Liver (tissue), 9 donors: ENCODE results near the gene ZC3H18. TPM values are rescaled to one million over a fixed set of nuclear protein-coding genes. Genes with fewer than 3 reads are reported as not detected.

Experiments used
- DNase-seq: peaks from one replicate; pipeline ENCODE4 v3.0.0-alpha.2; 2017; ENCODE audit warnings: low spot score
- H3K27ac ChIP-seq, 2 donors: one replicate each; pipeline ENCODE4 v1.7.0; 2013; ENCODE audit warnings: inconsistent platforms in 2 of 2, low read length in 2 of 2, control low read depth in 1 of 2, low read depth in 1 of 2, mild to moderate bottlenecking in 1 of 2
- H3K27me3 ChIP-seq, 4 donors: one replicate each; pipeline versions ENCODE4 v1.6.1 to v1.7.0; 2013; ENCODE audit warnings: low read length in 3 of 4, inconsistent platforms in 1 of 4, mild to moderate bottlenecking in 1 of 4, moderate library complexity in 1 of 4; ENCODE audit not compliant: control insufficient read depth in 4 of 4, insufficient read depth in 4 of 4
- H3K36me3 ChIP-seq, 4 donors: one replicate each; pipeline versions ENCODE4 v1.6.1 to v1.7.0; 2013; ENCODE audit warnings: low read length in 3 of 4, mild to moderate bottlenecking in 3 of 4, low read depth in 1 of 4, moderate library complexity in 1 of 4; ENCODE audit not compliant: control insufficient read depth in 4 of 4, insufficient read depth in 3 of 4
- H3K4me1 ChIP-seq, 4 donors: one replicate each; pipeline versions ENCODE4 v1.6.1 to v1.7.0; 2013; ENCODE audit warnings: low read length in 3 of 4, mild to moderate bottlenecking in 3 of 4, moderate library complexity in 1 of 4; ENCODE audit not compliant: control insufficient read depth in 4 of 4, insufficient read depth in 4 of 4
- H3K4me3 ChIP-seq, 3 donors: one replicate each; pipeline versions ENCODE4 v1.6.1 to v1.7.0; 2013; ENCODE audit warnings: low read length in 3 of 3, control low read depth in 1 of 3, low read depth in 1 of 3, mild to moderate bottlenecking in 1 of 3
- H3K9ac ChIP-seq, 2 donors: one replicate each; pipeline ENCODE4 v1.7.0; 2013; ENCODE audit warnings: low read length in 2 of 2, mild to moderate bottlenecking in 2 of 2, moderate library complexity in 2 of 2, control low read depth in 1 of 2, low read depth in 1 of 2
- H3K9me3 ChIP-seq, 4 donors: one replicate each; pipeline versions ENCODE4 v1.6.1 to v1.7.0; 2013; ENCODE audit warnings: low read length in 3 of 4; ENCODE audit not compliant: control insufficient read depth in 4 of 4
- EGR1 ChIP-seq, 2 donors: IDR thresholded peaks; 2 replicates each; pipeline ENCODE4 v1.6.1; 2016 to 2018; ENCODE audit warnings: antibody characterized with exemption in 2 of 2, low read depth in 2 of 2
- FOXA2 ChIP-seq: IDR thresholded peaks from 2 replicates; pipeline ENCODE4 v1.6.1; 2016; ENCODE audit warnings: antibody characterized with exemption
- GABPA ChIP-seq, 2 donors: IDR thresholded peaks in 1 of 2; conservative IDR thresholded peaks in 1 of 2; 2 replicates each; pipeline ENCODE4 v1.6.1; 2016; ENCODE audit warnings: antibody characterized with exemption in 2 of 2, mild to moderate bottlenecking in 1 of 2, moderate library complexity in 1 of 2
- HNF4A ChIP-seq, 2 donors: conservative IDR thresholded peaks; 2 replicates each; pipeline ENCODE4 v1.6.1; 2016; ENCODE audit warnings: antibody characterized with exemption in 2 of 2, mild to moderate bottlenecking in 2 of 2
- HNF4G ChIP-seq: IDR thresholded peaks from 2 replicates; pipeline ENCODE4 v1.6.1; 2016; ENCODE audit warnings: antibody characterized with exemption
- NR2F2 ChIP-seq: IDR thresholded peaks from 2 replicates; pipeline ENCODE4 v1.6.1; 2016; ENCODE audit warnings: antibody characterized with exemption
- RAD21 ChIP-seq, 2 donors: IDR thresholded peaks; 2 replicates each; pipeline ENCODE4 v1.6.1; 2016; ENCODE audit warnings: antibody characterized with exemption in 2 of 2, mild to moderate bottlenecking in 2 of 2
- RXRA ChIP-seq, 2 donors: IDR thresholded peaks; 2 replicates each; pipeline ENCODE4 v1.6.1; 2017 to 2018; ENCODE audit warnings: antibody characterized with exemption in 2 of 2, mild to moderate bottlenecking in 1 of 2
- TAF1 ChIP-seq: conservative IDR thresholded peaks from 2 replicates; pipeline ENCODE4 v1.6.1; 2016; ENCODE audit warnings: antibody characterized with exemption, mild to moderate bottlenecking
- YY1 ChIP-seq: IDR thresholded peaks from 2 replicates; pipeline ENCODE4 v1.6.1; 2016; ENCODE audit warnings: antibody characterized with exemption, mild to moderate bottlenecking
- WGBS: extraction: QIAGEN DNeasy Blood & Tissue Kit; methylation state at CpG from one replicate; pipeline ENCODE4 v1.1.7; 2013; 5-methylcytosine and 5-hydroxymethylcytosine counted together
- polyA plus RNA-seq, 2 donors: library from polyadenylated mRNA; stranded (reverse) in 1 of 2; unstranded in 1 of 2; fragments of 200-250 nt in 1 of 2; fragments of >200 nt in 1 of 2; fragmentation: Nextera tagmentation in 1 of 2; extraction: Ambion mirVana in 1 of 2; gene quantifications; one replicate each; pipeline versions ENCODE4 v1.2.1 to v1.2.3, GENCODE V29; 2013 to 2015
- total RNA-seq, 2 donors: library from RNA; depleted of rRNA; stranded (reverse); fragments of >200 nt; gene quantifications; one replicate each; pipeline ENCODE4 v1.2.3, GENCODE V29; 2014
- TF ChIP-seq, protein P1 (sequence below): fragments of 150-350 bp; IDR thresholded peaks from 2 replicates; pipeline ENCODE4 v1.5.1; 2017; ENCODE audit warnings: improper control_type of control experiment, low read depth, low read length; ENCODE audit not compliant: missing input control
- TF ChIP-seq, protein P2 (sequence below): IDR thresholded peaks from 2 replicates; pipeline ENCODE4 v1.6.1; 2016; ENCODE audit warnings: antibody characterized with exemption
- TF ChIP-seq, protein P3 (sequence below): IDR thresholded peaks from 2 replicates; pipeline ENCODE4 v1.6.1; 2016; ENCODE audit warnings: antibody characterized with exemption
- TF ChIP-seq, protein P4 (sequence below): IDR thresholded peaks from 2 replicates; pipeline ENCODE4 v1.6.1; 2016; ENCODE audit warnings: antibody characterized with exemption, mild to moderate bottlenecking
- donor health status: healthy.
- donor health status: healthy.
- donor health status: healthy.
- donor health status: healthy.
- donor health status: healthy.

The ZC3H18 gene
- total and polyA plus RNA-seq, 4 donors, result 10.2 to 10.9 (median 10.5) TPM

DNA sequence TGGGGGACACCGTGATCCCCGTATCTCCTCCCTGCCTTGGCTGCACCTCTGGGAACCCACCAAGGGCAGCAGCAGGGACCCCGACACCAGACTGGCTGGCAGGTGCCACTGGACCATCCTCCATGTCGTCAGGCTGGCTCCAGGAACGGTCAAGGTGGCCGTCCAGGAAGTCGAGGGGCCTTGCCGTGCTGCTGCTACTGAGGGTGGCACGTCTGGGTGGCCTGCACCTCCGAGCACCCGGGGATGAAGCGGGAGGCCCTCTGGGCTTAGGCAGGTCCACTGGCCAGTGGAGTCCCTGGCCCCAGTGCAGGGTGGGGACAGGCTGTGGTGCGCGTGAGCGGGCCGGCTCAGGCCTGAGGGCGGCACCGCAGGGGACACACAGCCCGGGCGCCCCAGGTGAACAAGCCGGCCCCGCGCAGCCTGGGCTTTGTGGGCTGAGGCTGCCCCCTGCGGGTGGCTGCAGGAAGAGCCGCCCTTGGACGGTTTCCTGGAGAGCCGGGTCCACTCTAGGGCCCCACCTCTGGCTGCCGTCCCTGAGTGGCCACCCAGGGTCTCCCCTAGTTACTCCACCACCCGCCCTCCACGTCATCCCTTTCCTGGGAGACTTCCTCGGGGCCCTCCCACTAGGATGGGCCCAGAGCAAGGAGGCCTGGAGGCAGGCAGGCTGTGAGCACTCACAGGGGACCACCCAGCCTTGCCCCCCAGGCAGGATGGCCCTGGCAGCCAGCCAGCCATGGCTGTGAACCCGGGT lies 42.8 kb upstream of the ZC3H18 start:
- no peak overlapping the region for H3K27ac ChIP-seq
- no peak for TF ChIP-seq HNF4A (conservative IDR thresholded peaks at IDR 0.05)
- no peak for TF ChIP-seq EGR1 (IDR thresholded peaks at IDR 0.05; ENCODE audit: low read depth in 2 of 2)
- TF ChIP-seq RXRA (IDR thresholded peaks at IDR 0.05), result no peak
- peak; percentile 85 to 88 for TF ChIP-seq RAD21 (IDR thresholded peaks at IDR 0.05)
- TF ChIP-seq, protein P1, sequence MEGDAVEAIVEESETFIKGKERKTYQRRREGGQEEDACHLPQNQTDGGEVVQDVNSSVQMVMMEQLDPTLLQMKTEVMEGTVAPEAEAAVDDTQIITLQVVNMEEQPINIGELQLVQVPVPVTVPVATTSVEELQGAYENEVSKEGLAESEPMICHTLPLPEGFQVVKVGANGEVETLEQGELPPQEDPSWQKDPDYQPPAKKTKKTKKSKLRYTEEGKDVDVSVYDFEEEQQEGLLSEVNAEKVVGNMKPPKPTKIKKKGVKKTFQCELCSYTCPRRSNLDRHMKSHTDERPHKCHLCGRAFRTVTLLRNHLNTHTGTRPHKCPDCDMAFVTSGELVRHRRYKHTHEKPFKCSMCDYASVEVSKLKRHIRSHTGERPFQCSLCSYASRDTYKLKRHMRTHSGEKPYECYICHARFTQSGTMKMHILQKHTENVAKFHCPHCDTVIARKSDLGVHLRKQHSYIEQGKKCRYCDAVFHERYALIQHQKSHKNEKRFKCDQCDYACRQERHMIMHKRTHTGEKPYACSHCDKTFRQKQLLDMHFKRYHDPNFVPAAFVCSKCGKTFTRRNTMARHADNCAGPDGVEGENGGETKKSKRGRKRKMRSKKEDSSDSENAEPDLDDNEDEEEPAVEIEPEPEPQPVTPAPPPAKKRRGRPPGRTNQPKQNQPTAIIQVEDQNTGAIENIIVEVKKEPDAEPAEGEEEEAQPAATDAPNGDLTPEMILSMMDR, result peak; percentile 74

DNA sequence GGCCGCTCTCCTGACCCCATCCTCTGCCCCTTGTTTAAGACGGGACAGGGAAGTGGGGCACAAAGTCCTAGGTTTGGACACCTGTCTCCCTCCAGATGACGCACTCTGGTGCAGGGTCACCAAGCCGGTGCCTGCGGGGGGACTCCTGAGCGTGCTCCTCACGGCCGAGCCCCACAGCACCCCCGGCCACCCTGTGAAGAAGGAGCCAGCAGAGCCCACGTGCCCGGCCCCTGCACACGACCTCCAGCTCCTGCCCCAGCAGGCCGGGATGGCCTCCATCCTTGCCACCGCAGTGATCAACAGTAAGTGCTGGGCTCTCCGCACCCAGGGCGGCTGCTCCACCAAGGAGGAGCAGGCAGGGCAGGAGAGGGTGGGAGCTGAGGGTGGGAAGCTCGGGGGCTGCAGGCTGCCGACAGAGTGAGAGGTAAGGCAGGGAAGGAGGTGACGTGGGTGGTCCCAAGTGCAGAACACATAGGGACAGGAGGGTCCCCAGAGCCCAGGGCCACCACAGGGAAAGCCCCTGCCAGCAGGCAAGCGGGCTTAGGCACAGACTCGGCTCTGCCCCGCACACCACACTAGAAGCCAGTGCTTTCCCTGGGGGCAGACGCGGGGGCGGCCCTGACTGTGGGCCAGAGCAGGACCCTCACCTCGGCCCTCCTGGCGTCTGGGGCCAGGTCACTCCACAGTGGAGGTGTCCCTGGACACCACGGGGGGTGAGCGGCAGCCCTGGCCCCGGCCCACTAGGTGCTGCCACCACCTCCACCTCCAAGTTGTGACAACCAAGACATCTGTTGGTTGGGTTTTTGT lies 42.1 kb upstream of the ZC3H18 start:
- no peak overlapping the region for H3K9ac ChIP-seq
- H3K27me3 ChIP-seq, result no peaks in the 10 kb centered on the region
- H3K4me3 ChIP-seq, result no peak overlapping the region
- WGBS, result 83% methylated on average over 30 of the region's 30 CpGs
- no peak overlapping the region for H3K27ac ChIP-seq
- H3K9me3 ChIP-seq, result no peaks in the 10 kb centered on the region
- DNase-seq, result no peak
- H3K36me3 ChIP-seq, result peaks cover 0 to 30% (median 13%) of the 10 kb centered on the region in 4 donors
- TF ChIP-seq GABPA (IDR thresholded peaks at IDR 0.05 in 1 of 2, conservative IDR thresholded peaks at IDR 0.05 in 1 of 2) (no peak), RXRA (IDR thresholded peaks at IDR 0.05) (no peak), RAD21 (IDR thresholded peaks at IDR 0.05) (no peak), FOXA2 (no peak), HNF4A (conservative IDR thresholded peaks at IDR 0.05) (no peak), YY1 (no peak), NR2F2 (no peak), TAF1 (no peak), HNF4G (no peak)
- TF ChIP-seq, protein P2, sequence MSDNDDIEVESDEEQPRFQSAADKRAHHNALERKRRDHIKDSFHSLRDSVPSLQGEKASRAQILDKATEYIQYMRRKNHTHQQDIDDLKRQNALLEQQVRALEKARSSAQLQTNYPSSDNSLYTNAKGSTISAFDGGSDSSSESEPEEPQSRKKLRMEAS, result no peak
- TF ChIP-seq, protein P3, sequence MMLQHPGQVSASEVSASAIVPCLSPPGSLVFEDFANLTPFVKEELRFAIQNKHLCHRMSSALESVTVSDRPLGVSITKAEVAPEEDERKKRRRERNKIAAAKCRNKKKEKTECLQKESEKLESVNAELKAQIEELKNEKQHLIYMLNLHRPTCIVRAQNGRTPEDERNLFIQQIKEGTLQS, result no peak
- TF ChIP-seq, protein P4, sequence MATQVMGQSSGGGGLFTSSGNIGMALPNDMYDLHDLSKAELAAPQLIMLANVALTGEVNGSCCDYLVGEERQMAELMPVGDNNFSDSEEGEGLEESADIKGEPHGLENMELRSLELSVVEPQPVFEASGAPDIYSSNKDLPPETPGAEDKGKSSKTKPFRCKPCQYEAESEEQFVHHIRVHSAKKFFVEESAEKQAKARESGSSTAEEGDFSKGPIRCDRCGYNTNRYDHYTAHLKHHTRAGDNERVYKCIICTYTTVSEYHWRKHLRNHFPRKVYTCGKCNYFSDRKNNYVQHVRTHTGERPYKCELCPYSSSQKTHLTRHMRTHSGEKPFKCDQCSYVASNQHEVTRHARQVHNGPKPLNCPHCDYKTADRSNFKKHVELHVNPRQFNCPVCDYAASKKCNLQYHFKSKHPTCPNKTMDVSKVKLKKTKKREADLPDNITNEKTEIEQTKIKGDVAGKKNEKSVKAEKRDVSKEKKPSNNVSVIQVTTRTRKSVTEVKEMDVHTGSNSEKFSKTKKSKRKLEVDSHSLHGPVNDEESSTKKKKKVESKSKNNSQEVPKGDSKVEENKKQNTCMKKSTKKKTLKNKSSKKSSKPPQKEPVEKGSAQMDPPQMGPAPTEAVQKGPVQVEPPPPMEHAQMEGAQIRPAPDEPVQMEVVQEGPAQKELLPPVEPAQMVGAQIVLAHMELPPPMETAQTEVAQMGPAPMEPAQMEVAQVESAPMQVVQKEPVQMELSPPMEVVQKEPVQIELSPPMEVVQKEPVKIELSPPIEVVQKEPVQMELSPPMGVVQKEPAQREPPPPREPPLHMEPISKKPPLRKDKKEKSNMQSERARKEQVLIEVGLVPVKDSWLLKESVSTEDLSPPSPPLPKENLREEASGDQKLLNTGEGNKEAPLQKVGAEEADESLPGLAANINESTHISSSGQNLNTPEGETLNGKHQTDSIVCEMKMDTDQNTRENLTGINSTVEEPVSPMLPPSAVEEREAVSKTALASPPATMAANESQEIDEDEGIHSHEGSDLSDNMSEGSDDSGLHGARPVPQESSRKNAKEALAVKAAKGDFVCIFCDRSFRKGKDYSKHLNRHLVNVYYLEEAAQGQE, result no peak
- TF ChIP-seq, protein P1, result no peak
- H3K4me1 ChIP-seq, result peaks cover 7 to 33% (median 11%) of the 10 kb centered on the region in 4 donors

More for the DNA sequence above, 42.8 kb upstream of the ZC3H18 start:
- Histone ChIP-seq H3K4me3 (no peak overlapping the region), H3K4me1 (peaks cover 7 to 33% (median 11%) of the 10 kb centered on the region in 4 donors), H3K27me3 (no peaks in the 10 kb centered on the region), H3K9ac (no peak overlapping the region), H3K36me3 (peaks cover 0 to 25% (median 12%) of the 10 kb centered on the region in 4 donors), H3K9me3 (no peaks in the 10 kb centered on the region)
- WGBS, result 48% methylated on average over 32 of the region's 32 CpGs
- DNase-seq, result peak; percentile 85
